GM12878 (cell line): ENCODE results near the gene IFNA4. TPM values are rescaled to one million over a fixed set of nuclear protein-coding genes. Genes with fewer than 3 reads are reported as not detected.

Experiments used
- BCL11A ChIP-seq: IDR thresholded peaks from 2 replicates; pipeline ENCODE4 v1.6.1; 2011; ENCODE audit warnings: low read depth, low read length
- BRCA1 ChIP-seq: IDR thresholded peaks from 2 replicates; pipeline ENCODE4 v1.6.1; 2011; ENCODE audit warnings: low read depth, low read length, improper control_type of control experiment
- CBFB ChIP-seq: IDR thresholded peaks from 2 replicates; pipeline ENCODE4 v1.6.1; 2016; ENCODE audit warnings: antibody characterized with exemption, low read depth
- CBX3 ChIP-seq: fragments of 200-600 bp; sonication (generic); IDR thresholded peaks from 2 replicates; pipeline ENCODE4 v1.6.1; 2016; ENCODE audit warnings: low read depth, borderline replicate concordance
- HSF1 ChIP-seq: fragments of 150-350 bp; IDR thresholded peaks from 2 replicates; pipeline ENCODE4 v1.6.1; 2014; ENCODE audit warnings: mild to moderate bottlenecking, low read depth, low read length
- KAT2A ChIP-seq: conservative IDR thresholded peaks from 2 replicates; pipeline ENCODE4 v1.6.1; 2011; ENCODE audit warnings: low read depth, low read length; ENCODE audit not compliant: control insufficient read depth
- LARP7 ChIP-seq: fragments of 450-650 bp; IDR thresholded peaks from 2 replicates; pipeline ENCODE4 v1.6.1; 2017; ENCODE audit warnings: mild to moderate bottlenecking
- MEF2B ChIP-seq: fragments of 450-650 bp; IDR thresholded peaks from 2 replicates; pipeline ENCODE4 v1.6.1; 2018; ENCODE audit warnings: mild to moderate bottlenecking, moderate library complexity; ENCODE audit not compliant: partially characterized antibody, poor library complexity, severe bottlenecking
- MTA2 ChIP-seq: fragments of 450-650 bp; IDR thresholded peaks from 2 replicates; pipeline ENCODE4 v1.6.1; 2016; ENCODE audit warnings: low read depth, mild to moderate bottlenecking, moderate library complexity
- NR2C2 ChIP-seq: IDR thresholded peaks from 2 replicates; pipeline ENCODE4 v1.6.1; 2011; ENCODE audit warnings: borderline replicate concordance, low read depth; ENCODE audit not compliant: control insufficient read depth, insufficient read length
- PAX5 ChIP-seq: IDR thresholded peaks from 2 replicates; pipeline ENCODE4 v1.6.1; 2011; ENCODE audit warnings: low read depth, low read length, borderline replicate concordance
- POLR2A ChIP-seq: IDR thresholded peaks from 2 replicates; pipeline ENCODE4 v1.6.1; 2011; ENCODE audit warnings: low read depth, mild to moderate bottlenecking, low read length
- PRDM15 ChIP-seq: fragments of 450-650 bp; formaldehyde crosslinking; IDR thresholded peaks from 2 replicates; pipeline ENCODE4 v1.4.0; 2020; ENCODE audit warnings: mild to moderate bottlenecking, moderate library complexity
- SREBF1 ChIP-seq: IDR thresholded peaks from 2 replicates; pipeline ENCODE4 v1.6.1; 2012; ENCODE audit warnings: mild to moderate bottlenecking, low read length
- SREBF2 ChIP-seq: IDR thresholded peaks from 2 replicates; pipeline ENCODE4 v1.6.1; 2012; ENCODE audit warnings: mild to moderate bottlenecking, low read length
- SUZ12 ChIP-seq: fragments of 200-600 bp; sonication (generic); IDR thresholded peaks from one replicate; pipeline ENCODE4 v1.6.1; 2018; ENCODE audit warnings: antibody characterized with exemption, mild to moderate bottlenecking; ENCODE audit not compliant: unreplicated experiment
- ZNF274 ChIP-seq: IDR thresholded peaks from one replicate; pipeline ENCODE4 v1.8.0; 2011; ENCODE audit not compliant: insufficient read length, insufficient read depth
- polyA plus RNA-seq, 11 experiments: library from polyadenylated mRNA; depleted of rRNA in 4 of 11; unstranded in 6 of 11; stranded (reverse) in 5 of 11; fragments of >200 nt; fragmentation: Nextera tagmentation in 4 of 11; fragmentation: Illumina TruSeq in 1 of 11; extraction: Ambion mirVana in 4 of 11; extraction: Trizol in 1 of 11; gene quantifications; 1 replicate in 1 of 11; 2 replicates in 10 of 11; pipeline versions ENCODE4 v1.2.1 to v1.2.3, GENCODE V29; 2011 to 2016; ENCODE audit warnings: inconsistent platforms in 2 of 11, missing spikeins in 2 of 11, low read depth in 1 of 11
- total RNA-seq, 4 experiments: library from RNA; depleted of rRNA in 3 of 4; stranded (reverse); fragments of >200 nt in 3 of 4; fragmentation: Illumina TruSeq in 1 of 4; extraction: Trizol in 1 of 4; gene quantifications; 2 replicates each; pipeline versions ENCODE4 v1.2.1 to v1.2.3, GENCODE V29; 2013 to 2021
- TF ChIP-seq, protein P1 (sequence below): fragments of 450-650 bp; IDR thresholded peaks from 2 replicates; pipeline ENCODE4 v1.6.1; 2017; ENCODE audit warnings: borderline replicate concordance
- TF ChIP-seq, protein P2 (sequence below): fragments of 450-650 bp; IDR thresholded peaks from 2 replicates; pipeline ENCODE4 v1.6.1; 2017; ENCODE audit warnings: low read depth, mild to moderate bottlenecking, moderate library complexity
- TF ChIP-seq, protein P3 (sequence below): IDR thresholded peaks from 2 replicates; pipeline ENCODE4 v1.6.1; 2011; ENCODE audit warnings: low read depth, low read length, improper control_type of control experiment, borderline replicate concordance

The IFNA4 gene
- total and polyA plus RNA-seq, 10 of the 15 experiments (the other 5 are each of a cell fraction or from before 2014, with no cell fraction given), result not detected

GRCh38 chr9:21154018-21154608 is 33.3 kb downstream of the IFNA4 start (continued):
- TF ChIP-seq PRDM15 (no peak), CBFB (0 out of 2 replicates have a peak, but pooled peaks have one; percentile 43), NR2C2 (no peak), POLR2A (no peak), LARP7 (no peak), KAT2A (no peak), SREBF2 (no peak), ZNF274 (no peak), PAX5 (no peak), MEF2B (no peak), SREBF1 (no peak), BCL11A (0 out of 2 replicates have a peak, but pooled peaks have one; percentile 22), CBX3 (no peak), BRCA1 (no peak), SUZ12 (no peak), HSF1 (no peak), MTA2 (peak; percentile 74; the same call in 1 of the 2 replicates)
- TF ChIP-seq, protein P1, sequence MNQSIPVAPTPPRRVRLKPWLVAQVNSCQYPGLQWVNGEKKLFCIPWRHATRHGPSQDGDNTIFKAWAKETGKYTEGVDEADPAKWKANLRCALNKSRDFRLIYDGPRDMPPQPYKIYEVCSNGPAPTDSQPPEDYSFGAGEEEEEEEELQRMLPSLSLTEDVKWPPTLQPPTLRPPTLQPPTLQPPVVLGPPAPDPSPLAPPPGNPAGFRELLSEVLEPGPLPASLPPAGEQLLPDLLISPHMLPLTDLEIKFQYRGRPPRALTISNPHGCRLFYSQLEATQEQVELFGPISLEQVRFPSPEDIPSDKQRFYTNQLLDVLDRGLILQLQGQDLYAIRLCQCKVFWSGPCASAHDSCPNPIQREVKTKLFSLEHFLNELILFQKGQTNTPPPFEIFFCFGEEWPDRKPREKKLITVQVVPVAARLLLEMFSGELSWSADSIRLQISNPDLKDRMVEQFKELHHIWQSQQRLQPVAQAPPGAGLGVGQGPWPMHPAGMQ, result no peak
- TF ChIP-seq, protein P2, sequence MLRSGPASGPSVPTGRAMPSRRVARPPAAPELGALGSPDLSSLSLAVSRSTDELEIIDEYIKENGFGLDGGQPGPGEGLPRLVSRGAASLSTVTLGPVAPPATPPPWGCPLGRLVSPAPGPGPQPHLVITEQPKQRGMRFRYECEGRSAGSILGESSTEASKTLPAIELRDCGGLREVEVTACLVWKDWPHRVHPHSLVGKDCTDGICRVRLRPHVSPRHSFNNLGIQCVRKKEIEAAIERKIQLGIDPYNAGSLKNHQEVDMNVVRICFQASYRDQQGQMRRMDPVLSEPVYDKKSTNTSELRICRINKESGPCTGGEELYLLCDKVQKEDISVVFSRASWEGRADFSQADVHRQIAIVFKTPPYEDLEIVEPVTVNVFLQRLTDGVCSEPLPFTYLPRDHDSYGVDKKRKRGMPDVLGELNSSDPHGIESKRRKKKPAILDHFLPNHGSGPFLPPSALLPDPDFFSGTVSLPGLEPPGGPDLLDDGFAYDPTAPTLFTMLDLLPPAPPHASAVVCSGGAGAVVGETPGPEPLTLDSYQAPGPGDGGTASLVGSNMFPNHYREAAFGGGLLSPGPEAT, result no peak
- TF ChIP-seq, protein P3, sequence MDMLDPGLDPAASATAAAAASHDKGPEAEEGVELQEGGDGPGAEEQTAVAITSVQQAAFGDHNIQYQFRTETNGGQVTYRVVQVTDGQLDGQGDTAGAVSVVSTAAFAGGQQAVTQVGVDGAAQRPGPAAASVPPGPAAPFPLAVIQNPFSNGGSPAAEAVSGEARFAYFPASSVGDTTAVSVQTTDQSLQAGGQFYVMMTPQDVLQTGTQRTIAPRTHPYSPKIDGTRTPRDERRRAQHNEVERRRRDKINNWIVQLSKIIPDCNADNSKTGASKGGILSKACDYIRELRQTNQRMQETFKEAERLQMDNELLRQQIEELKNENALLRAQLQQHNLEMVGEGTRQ, result no peak
